ENCODE data around the gene MRPS15. TPM values are rescaled to one million over a fixed set of nuclear protein-coding genes. Genes with fewer than 3 reads are reported as not detected.
"Not testable (repeated sequence)": the region's sequence is repeated elsewhere in the genome, so short reads cannot be mapped to it uniquely, and the experiment has no call there.

The MRPS15 gene
- total RNA-seq (10 to 100 TPM; 86.7 to 91.7 (median 89.2) TPM), polyA plus RNA-seq (206 TPM)
- long read RNA-seq, donor 1, transcript MRPS15-201 (8 exons, 1,006 nt) = major isoform, 62 of 63 reads
- long read RNA-seq, donor 1, partial matches to known transcripts = 0 of 63 reads
- long read RNA-seq, donor 1, other reads (novel, unspliced or antisense) = 1 of 63 reads
- long read RNA-seq, donor 2, transcript MRPS15-201 (8 exons, 1,006 nt) = major isoform, 31 of 33 reads
- long read RNA-seq, donor 2, partial matches to known transcripts = 0 of 33 reads
- long read RNA-seq, donor 2, other reads (novel, unspliced or antisense) = 1 of 33 reads
- long read RNA-seq, donor 3, transcript MRPS15-201 (8 exons, 1,006 nt) = major isoform, 43 of 47 reads
- long read RNA-seq, donor 3, partial matches to known transcripts = 0 of 47 reads
- long read RNA-seq, donor 3, other reads (novel, unspliced or antisense) = 3 of 47 reads
- long read RNA-seq, donor 4, transcript MRPS15-201 (8 exons, 1,006 nt) = major isoform, 37 of 39 reads
- long read RNA-seq, donor 4, partial matches to known transcripts = 0 of 39 reads
- long read RNA-seq, donor 4, other reads (novel, unspliced or antisense) = 1 of 39 reads

- H3K27me3 ChIP-seq (ENCODE audit: control insufficient read depth, insufficient read depth) = no peaks in the 10 kb centered on the region
- peaks cover 3% of the 10 kb centered on the region for H3K4me1 ChIP-seq (ENCODE audit: control insufficient read depth, insufficient read depth, low read length)
- peak; percentile 96 to 98 (median 97) for DNase-seq
- peak; percentile 94 for ATAC-seq
- WGBS = under 1% methylated on average over 65 of the region's 65 CpGs
- peak within 1 kb of the TSS; percentile 86 for H3K4me3 ChIP-seq (ENCODE audit: low read length)
- intact Hi-C loops (cut with DNase I) = no loop called here
- H3K27ac ChIP-seq (ENCODE audit: low read length) = peak within 1 kb of the TSS; percentile 71
- no peaks in the 10 kb centered on the region for H3K9me3 ChIP-seq (ENCODE audit: control insufficient read depth, low read length)
Observed at GRCh38 chr1:36463803-36464604, at the start of gene MRPS15. TSS of gene MRPS15 (minus strand) at chr1:36464384. CDS start at chr1:36464275, 109 bp downstream.

GRCh38 chr1:36512842-36513241, 48.7 kb upstream of the MRPS15 start:
- intact Hi-C loops (cut with DNase I) = no loop called here
- ATAC-seq (no peak), DNase-seq (no peak)
- WGBS = 70% methylated on average over 1 of the region's 1 CpG
- Histone ChIP-seq H3K4me1 (ENCODE audit: control insufficient read depth, insufficient read depth, low read length) (no peaks in the 10 kb centered on the region), H3K27me3 (ENCODE audit: control insufficient read depth, insufficient read depth) (no peaks in the 10 kb centered on the region), H3K4me3 (ENCODE audit: low read length) (no peak overlapping the region), H3K27ac (ENCODE audit: low read length) (no peak overlapping the region), H3K9me3 (ENCODE audit: control insufficient read depth, low read length) (no peaks in the 10 kb centered on the region)

- H3K27ac ChIP-seq (ENCODE audit: low read length) = no peak overlapping the region
- DNase-seq (no peak), ATAC-seq (no peak)
- 76% methylated on average over 15 of the region's 15 CpGs for WGBS
- H3K27me3 ChIP-seq (ENCODE audit: control insufficient read depth, insufficient read depth) = no peaks in the 10 kb centered on the region
- intact Hi-C loops (cut with DNase I) = no loop called here
- H3K9me3 ChIP-seq (ENCODE audit: control insufficient read depth, low read length) = no peaks in the 10 kb centered on the region
- H3K4me3 ChIP-seq (ENCODE audit: low read length) = no peak overlapping the region
- no peaks in the 10 kb centered on the region for H3K4me1 ChIP-seq (ENCODE audit: control insufficient read depth, insufficient read depth, low read length)
Observed at GRCh38 chr1:36511804-36512798, 47.9 kb upstream of the MRPS15 start.

- ATAC-seq; intact Hi-C loops (cut with DNase I); H3K27me3 ChIP-seq (ENCODE audit: control insufficient read depth, insufficient read depth); H3K4me1 ChIP-seq (ENCODE audit: control insufficient read depth, insufficient read depth, low read length); H3K4me3 ChIP-seq (ENCODE audit: low read length); H3K9me3 ChIP-seq (ENCODE audit: control insufficient read depth, low read length); DNase-seq; H3K27ac ChIP-seq (ENCODE audit: low read length): not testable (repeated sequence)
- 84% methylated on average over 2 of the region's 2 CpGs for WGBS
Observed at GRCh38 chr1:36511220-36511619, 47.0 kb upstream of the MRPS15 start.

- DNase-seq = no peak
- Histone ChIP-seq H3K27me3 (ENCODE audit: control insufficient read depth, insufficient read depth) (no peaks in the 10 kb centered on the region), H3K4me1 (ENCODE audit: control insufficient read depth, insufficient read depth, low read length) (no peaks in the 10 kb centered on the region), H3K4me3 (ENCODE audit: low read length) (no peak overlapping the region), H3K27ac (ENCODE audit: low read length) (no peak overlapping the region), H3K9me3 (ENCODE audit: control insufficient read depth, low read length) (no peaks in the 10 kb centered on the region)
- intact Hi-C loops (cut with DNase I) = no loop called here
- 77% methylated on average over 7 of the region's 7 CpGs for WGBS
- no peak for ATAC-seq
Observed at GRCh38 chr1:36510418-36510817, 46.2 kb upstream of the MRPS15 start.

- ATAC-seq = no peak
- 84% methylated on average over 3 of the region's 3 CpGs for WGBS
- no peak for DNase-seq
- intact Hi-C loops (cut with DNase I) = no loop called here
- no peaks in the 10 kb centered on the region for H3K9me3 ChIP-seq (ENCODE audit: control insufficient read depth, low read length)
- no peaks in the 10 kb centered on the region for H3K4me1 ChIP-seq (ENCODE audit: control insufficient read depth, insufficient read depth, low read length)
- H3K4me3 ChIP-seq (ENCODE audit: low read length) = no peak overlapping the region
- H3K27ac ChIP-seq (ENCODE audit: low read length) = no peak overlapping the region
- H3K27me3 ChIP-seq (ENCODE audit: control insufficient read depth, insufficient read depth) = no peaks in the 10 kb centered on the region
Observed at GRCh38 chr1:36508257-36508656, 44.1 kb upstream of the MRPS15 start.

GRCh38 chr1:36506276-36506920, 42.2 kb upstream of the MRPS15 start:
- Histone ChIP-seq H3K4me1 (ENCODE audit: control insufficient read depth, insufficient read depth, low read length) (no peaks in the 10 kb centered on the region), H3K9me3 (ENCODE audit: control insufficient read depth, low read length) (no peaks in the 10 kb centered on the region), H3K27ac (ENCODE audit: low read length) (no peak overlapping the region), H3K4me3 (ENCODE audit: low read length) (no peak overlapping the region), H3K27me3 (ENCODE audit: control insufficient read depth, insufficient read depth) (no peaks in the 10 kb centered on the region)
- intact Hi-C loops (cut with DNase I) = no loop called here
- DNase-seq (no peak), ATAC-seq (no peak)
- 40% methylated on average over 5 of the region's 5 CpGs for WGBS

- no peak overlapping the region for H3K27ac ChIP-seq (ENCODE audit: low read length)
- DNase-seq (no peak), ATAC-seq (no peak)
- intact Hi-C loops (cut with DNase I) = no loop called here
- H3K27me3 ChIP-seq (ENCODE audit: control insufficient read depth, insufficient read depth) = no peaks in the 10 kb centered on the region
- no peaks in the 10 kb centered on the region for H3K4me1 ChIP-seq (ENCODE audit: control insufficient read depth, insufficient read depth, low read length)
- no peaks in the 10 kb centered on the region for H3K9me3 ChIP-seq (ENCODE audit: control insufficient read depth, low read length)
- WGBS = 46% methylated on average over 1 of the region's 1 CpG
- no peak overlapping the region for H3K4me3 ChIP-seq (ENCODE audit: low read length)
Observed at GRCh38 chr1:36503733-36504132, 39.5 kb upstream of the MRPS15 start.

- H3K4me1 ChIP-seq (ENCODE audit: control insufficient read depth, insufficient read depth, low read length) = no peaks in the 10 kb centered on the region
- H3K4me3 ChIP-seq (ENCODE audit: low read length) = no peak overlapping the region
- ATAC-seq (no peak), DNase-seq (no peak)
- H3K9me3 ChIP-seq (ENCODE audit: control insufficient read depth, low read length) = no peaks in the 10 kb centered on the region
- H3K27me3 ChIP-seq (ENCODE audit: control insufficient read depth, insufficient read depth) = no peaks in the 10 kb centered on the region
- H3K27ac ChIP-seq (ENCODE audit: low read length) = no peak overlapping the region
- intact Hi-C loops (cut with DNase I) = no loop called here
- 77% methylated on average over 1 of the region's 1 CpG for WGBS
Observed at GRCh38 chr1:36503159-36503558, 39.0 kb upstream of the MRPS15 start.

GRCh38 chr1:36502616-36503015, 38.4 kb upstream of the MRPS15 start:
- DNase-seq = no peak
- WGBS = 74% methylated on average over 2 of the region's 2 CpGs
- ATAC-seq = no peak
- no peaks in the 10 kb centered on the region for H3K4me1 ChIP-seq (ENCODE audit: control insufficient read depth, insufficient read depth, low read length)
- H3K27ac ChIP-seq (ENCODE audit: low read length) = no peak overlapping the region
- no peaks in the 10 kb centered on the region for H3K9me3 ChIP-seq (ENCODE audit: control insufficient read depth, low read length)
- H3K27me3 ChIP-seq (ENCODE audit: control insufficient read depth, insufficient read depth) = no peaks in the 10 kb centered on the region
- H3K4me3 ChIP-seq (ENCODE audit: low read length) = no peak overlapping the region
- intact Hi-C loops (cut with DNase I) = no loop called here

Data from right cardiac atrium (tissue), 5 donors.